HEK293 (cell line): ENCODE data around the gene HS3ST3A1.

Experiments used
- CTCF ChIA-PET: fragments of 350-600 bp; formaldehyde crosslinking; extraction: SDS; loops from one replicate; lab custom pipeline; 2021; ENCODE audit warnings: antibody characterized with exemption; lab: Yijun Ruan, JAX
- POLR2A ChIA-PET: fragments of 300-600 bp; formaldehyde crosslinking; extraction: SDS; loops from one replicate; lab custom pipeline; 2020; ENCODE audit warnings: antibody characterized with exemption, inconsistent platforms; lab: Yijun Ruan, JAX
- H3K27ac ChIP-seq: fragments of 200-500 bp; sonication (Bioruptor generic); 2 replicates; pipeline ENCODE4 v1.5.1; 2014; ENCODE audit warnings: low read depth, low read length, control low read depth, inconsistent platforms; ENCODE audit errors: extremely low read depth
- H3K36me3 ChIP-seq, 2 experiments: fragments of 200-500 bp in 1 of 2; sonication (Bioruptor generic) in 1 of 2; 1 replicate in 1 of 2; 2 replicates in 1 of 2; pipeline ENCODE4 v1.5.1; 2014 to 2017; ENCODE audit warnings: inconsistent platforms in 2 of 2, low read length in 2 of 2; ENCODE audit not compliant: control insufficient read depth in 2 of 2, insufficient read depth in 1 of 2
- H3K4me1 ChIP-seq: fragments of 200-500 bp; sonication (Bioruptor generic); 2 replicates; pipeline ENCODE4 v1.5.1; 2014; ENCODE audit warnings: mild to moderate bottlenecking, low read length, inconsistent platforms; ENCODE audit not compliant: control insufficient read depth, insufficient read depth
- H3K4me3 ChIP-seq: 2 replicates; pipeline ENCODE4 v1.5.1; 2011; ENCODE audit warnings: low read depth, mild to moderate bottlenecking, control low read depth, low read length, moderate library complexity
- H3K9me3 ChIP-seq: fragments of 200-500 bp; sonication (Bioruptor generic); 2 replicates; pipeline ENCODE4 v1.5.1; 2014; ENCODE audit warnings: low read depth, low read length, inconsistent platforms; ENCODE audit not compliant: control insufficient read depth, insufficient read depth
- FEZF1 ChIP-seq: fragments of 450-650 bp; formaldehyde crosslinking; IDR thresholded peaks from 2 replicates; pipeline ENCODE4 v1.5.1; 2016; ENCODE audit warnings: missing biosample characterization, missing genetic modification characterization
- IKZF3 ChIP-seq: fragments of 450-650 bp; IDR thresholded peaks from 2 replicates; pipeline ENCODE4 v1.5.0; 2018; ENCODE audit warnings: missing biosample characterization, mild to moderate bottlenecking, missing genetic modification characterization, moderate library complexity
- OVOL3 ChIP-seq: fragments of 450-650 bp; formaldehyde crosslinking; IDR thresholded peaks from 2 replicates; pipeline ENCODE4 v1.5.1; 2016; ENCODE audit warnings: missing biosample characterization, missing genetic modification characterization
- RBAK ChIP-seq: fragments of 450-650 bp; formaldehyde crosslinking; IDR thresholded peaks from 2 replicates; pipeline ENCODE4 v1.5.1; 2016; ENCODE audit warnings: missing biosample characterization, missing genetic modification characterization
- ZBTB8A ChIP-seq: fragments of 450-650 bp; formaldehyde crosslinking; IDR thresholded peaks from 2 replicates; pipeline ENCODE4 v1.5.1; 2016; ENCODE audit warnings: missing biosample characterization, missing genetic modification characterization
- ZFP37 ChIP-seq: fragments of 450-650 bp; formaldehyde crosslinking; IDR thresholded peaks from 2 replicates; pipeline ENCODE4 v1.5.1; 2016; ENCODE audit warnings: missing biosample characterization, missing genetic modification characterization
- ZNF112 ChIP-seq: fragments of 450-650 bp; formaldehyde crosslinking; IDR thresholded peaks from 2 replicates; pipeline ENCODE4 v1.5.0; 2017; ENCODE audit warnings: missing biosample characterization, missing genetic modification characterization
- ZNF157 ChIP-seq: fragments of 450-650 bp; formaldehyde crosslinking; IDR thresholded peaks from 2 replicates; pipeline ENCODE4 v1.5.1; 2016; ENCODE audit warnings: missing biosample characterization, missing genetic modification characterization
- ZNF548 ChIP-seq: fragments of 450-650 bp; formaldehyde crosslinking; IDR thresholded peaks from 2 replicates; pipeline ENCODE4 v1.5.1; 2016; ENCODE audit warnings: missing biosample characterization, missing genetic modification characterization
- ZNF623 ChIP-seq: fragments of 450-650 bp; formaldehyde crosslinking; IDR thresholded peaks from 2 replicates; pipeline ENCODE4 v1.5.1; 2016; ENCODE audit warnings: missing biosample characterization, missing genetic modification characterization
- ZNF664 ChIP-seq: fragments of 450-650 bp; formaldehyde crosslinking; IDR thresholded peaks from 2 replicates; pipeline ENCODE4 v1.5.1; 2016; ENCODE audit warnings: missing biosample characterization, missing genetic modification characterization
- ZNF785 ChIP-seq: fragments of 450-650 bp; formaldehyde crosslinking; IDR thresholded peaks from 2 replicates; pipeline ENCODE4 v1.5.1; 2016; ENCODE audit warnings: missing biosample characterization, missing genetic modification characterization
- ZSCAN30 ChIP-seq: fragments of 450-650 bp; IDR thresholded peaks from 2 replicates; pipeline ENCODE4 v1.5.1; 2018; ENCODE audit warnings: missing biosample characterization, mild to moderate bottlenecking, missing genetic modification characterization, moderate library complexity
- TF ChIP-seq, protein P1 (sequence below): fragments of 450-650 bp; formaldehyde crosslinking; IDR thresholded peaks from 2 replicates; pipeline ENCODE4 v1.5.1; 2016; ENCODE audit warnings: missing biosample characterization, missing genetic modification characterization
- TF ChIP-seq, protein P2 (sequence below): fragments of 450-650 bp; formaldehyde crosslinking; IDR thresholded peaks from 2 replicates; pipeline ENCODE4 v1.5.1; 2016; ENCODE audit warnings: missing biosample characterization, missing genetic modification characterization
- TF ChIP-seq, protein P3 (sequence below): IDR thresholded peaks from 2 replicates; pipeline ENCODE4 v1.6.1; 2011; ENCODE audit warnings: mild to moderate bottlenecking, low read depth, low read length, borderline replicate concordance
- TF ChIP-seq, protein P4 (sequence below): fragments of 450-650 bp; formaldehyde crosslinking; optimal IDR thresholded peaks from 2 replicates; pipeline ENCODE3; 2016; ENCODE audit warnings: missing biosample characterization, mild to moderate bottlenecking, missing genetic modification characterization
- TF ChIP-seq, protein P5 (sequence below): fragments of 450-650 bp; formaldehyde crosslinking; IDR thresholded peaks from 2 replicates; pipeline ENCODE4 v1.5.1; 2017; ENCODE audit warnings: missing biosample characterization, missing genetic modification characterization

HS3ST3A1 gene

DNA sequence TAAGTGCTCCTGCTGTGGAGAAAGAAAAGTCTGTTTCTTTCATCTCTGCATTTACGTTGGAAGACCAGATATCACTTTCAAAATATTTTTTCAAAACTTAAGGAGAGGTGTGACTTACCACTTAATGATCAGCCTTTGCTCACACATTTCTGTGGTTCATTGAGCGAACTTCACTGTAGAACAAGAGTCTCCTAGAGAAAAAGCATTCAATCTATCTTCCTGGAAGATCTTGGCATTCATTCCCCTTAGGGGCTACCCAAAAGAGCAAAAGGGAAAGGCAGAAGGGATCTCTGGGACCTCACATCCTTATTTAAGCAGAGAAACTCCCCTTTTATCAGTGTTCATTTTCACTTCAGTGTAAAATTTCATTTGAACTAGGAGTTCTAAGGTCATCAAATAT lies 61.2 kb downstream of the HS3ST3A1 start:
- H3K4me3 ChIP-seq, result no peak overlapping the region
- TF ChIP-seq ZBTB8A (tag by site-specific recombination) (no peak), ZNF112 (tag by site-specific recombination) (no peak), FEZF1 (tag by site-specific recombination) (peak; percentile 16; the same call in 1 of the 2 replicates)
- TF ChIP-seq, protein P1, sequence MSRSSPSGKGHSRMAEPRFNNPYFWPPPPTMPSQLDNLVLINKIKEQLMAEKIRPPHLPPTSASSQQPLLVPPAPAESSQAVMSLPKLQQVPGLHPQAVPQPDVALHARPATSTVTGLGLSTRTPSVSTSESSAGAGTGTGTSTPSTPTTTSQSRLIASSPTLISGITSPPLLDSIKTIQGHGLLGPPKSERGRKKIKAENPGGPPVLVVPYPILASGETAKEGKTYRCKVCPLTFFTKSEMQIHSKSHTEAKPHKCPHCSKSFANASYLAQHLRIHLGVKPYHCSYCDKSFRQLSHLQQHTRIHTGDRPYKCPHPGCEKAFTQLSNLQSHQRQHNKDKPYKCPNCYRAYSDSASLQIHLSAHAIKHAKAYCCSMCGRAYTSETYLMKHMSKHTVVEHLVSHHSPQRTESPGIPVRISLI, result no peak
- peaks cover 14% of the 10 kb centered on the region for H3K4me1 ChIP-seq
- ChIA-PET CTCF (no interaction called here), POLR2A (no interaction called here)
- H3K27ac ChIP-seq, result peak overlapping the region; percentile 40
- peaks cover 0 to 17% of the 10 kb centered on the region in 2 experiments; a peak in 1 of 3 replicates for H3K36me3 ChIP-seq
- no peaks in the 10 kb centered on the region for H3K9me3 ChIP-seq

DNA sequence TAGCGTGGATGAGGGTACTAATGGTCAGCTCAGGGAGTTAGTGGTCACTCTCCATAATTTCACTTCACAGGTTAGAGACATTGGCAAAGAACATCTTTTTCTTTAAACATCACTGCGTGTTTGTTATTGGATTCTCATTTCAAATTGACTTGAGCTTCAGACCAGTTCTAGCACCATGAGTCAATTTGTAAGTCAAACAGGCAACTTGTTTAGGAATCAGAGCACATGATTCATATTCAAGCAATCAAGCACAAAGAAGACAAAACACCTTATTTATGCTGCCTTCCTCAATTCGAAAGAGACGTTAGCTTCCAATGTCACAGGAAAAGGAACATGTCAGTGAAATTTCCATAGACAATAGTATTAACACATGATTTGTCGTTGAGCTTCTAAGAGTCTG lies 62.3 kb downstream of the HS3ST3A1 start:
- TF ChIP-seq ZSCAN30 (tag by site-specific recombination) (no peak), ZFP37 (tag by site-specific recombination) (no peak), ZNF157 (tag by site-specific recombination) (no peak), ZNF785 (tag by site-specific recombination) (no peak), ZNF623 (tag by site-specific recombination) (no peak), ZNF548 (tag by site-specific recombination) (no peak), RBAK (no peak), OVOL3 (tag by site-specific recombination) (no peak), ZNF664 (no peak), IKZF3 (no peak)
- TF ChIP-seq, protein P2, sequence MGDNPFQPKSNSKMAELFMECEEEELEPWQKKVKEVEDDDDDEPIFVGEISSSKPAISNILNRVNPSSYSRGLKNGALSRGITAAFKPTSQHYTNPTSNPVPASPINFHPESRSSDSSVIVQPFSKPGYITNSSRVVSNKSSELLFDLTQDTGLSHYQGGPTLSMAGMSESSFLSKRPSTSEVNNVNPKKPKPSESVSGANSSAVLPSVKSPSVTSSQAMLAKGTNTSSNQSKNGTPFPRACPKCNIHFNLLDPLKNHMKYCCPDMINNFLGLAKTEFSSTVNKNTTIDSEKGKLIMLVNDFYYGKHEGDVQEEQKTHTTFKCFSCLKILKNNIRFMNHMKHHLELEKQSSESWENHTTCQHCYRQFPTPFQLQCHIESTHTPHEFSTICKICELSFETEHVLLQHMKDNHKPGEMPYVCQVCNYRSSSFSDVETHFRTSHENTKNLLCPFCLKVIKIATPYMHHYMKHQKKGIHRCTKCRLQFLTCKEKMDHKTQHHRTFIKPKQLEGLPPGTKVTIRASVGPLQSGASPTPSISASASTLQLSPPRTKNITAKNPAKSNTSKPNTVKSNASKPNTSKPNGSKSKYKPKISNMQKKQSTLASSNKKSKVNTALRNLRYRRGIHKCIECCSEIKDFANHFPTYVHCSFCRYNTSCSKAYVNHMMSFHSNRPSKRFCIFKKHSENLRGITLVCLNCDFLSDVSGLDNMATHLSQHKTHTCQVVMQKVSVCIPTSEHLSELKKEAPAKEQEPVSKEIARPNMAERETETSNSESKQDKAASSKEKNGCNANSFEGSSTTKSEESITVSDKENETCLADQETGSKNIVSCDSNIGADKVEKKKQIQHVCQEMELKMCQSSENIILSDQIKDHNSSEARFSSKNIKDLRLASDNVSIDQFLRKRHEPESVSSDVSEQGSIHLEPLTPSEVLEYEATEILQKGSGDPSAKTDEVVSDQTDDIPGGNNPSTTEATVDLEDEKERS (tag by site-specific recombination), result no peak
- TF ChIP-seq, protein P3, sequence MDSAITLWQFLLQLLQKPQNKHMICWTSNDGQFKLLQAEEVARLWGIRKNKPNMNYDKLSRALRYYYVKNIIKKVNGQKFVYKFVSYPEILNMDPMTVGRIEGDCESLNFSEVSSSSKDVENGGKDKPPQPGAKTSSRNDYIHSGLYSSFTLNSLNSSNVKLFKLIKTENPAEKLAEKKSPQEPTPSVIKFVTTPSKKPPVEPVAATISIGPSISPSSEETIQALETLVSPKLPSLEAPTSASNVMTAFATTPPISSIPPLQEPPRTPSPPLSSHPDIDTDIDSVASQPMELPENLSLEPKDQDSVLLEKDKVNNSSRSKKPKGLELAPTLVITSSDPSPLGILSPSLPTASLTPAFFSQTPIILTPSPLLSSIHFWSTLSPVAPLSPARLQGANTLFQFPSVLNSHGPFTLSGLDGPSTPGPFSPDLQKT, result no peak
- TF ChIP-seq, protein P4, sequence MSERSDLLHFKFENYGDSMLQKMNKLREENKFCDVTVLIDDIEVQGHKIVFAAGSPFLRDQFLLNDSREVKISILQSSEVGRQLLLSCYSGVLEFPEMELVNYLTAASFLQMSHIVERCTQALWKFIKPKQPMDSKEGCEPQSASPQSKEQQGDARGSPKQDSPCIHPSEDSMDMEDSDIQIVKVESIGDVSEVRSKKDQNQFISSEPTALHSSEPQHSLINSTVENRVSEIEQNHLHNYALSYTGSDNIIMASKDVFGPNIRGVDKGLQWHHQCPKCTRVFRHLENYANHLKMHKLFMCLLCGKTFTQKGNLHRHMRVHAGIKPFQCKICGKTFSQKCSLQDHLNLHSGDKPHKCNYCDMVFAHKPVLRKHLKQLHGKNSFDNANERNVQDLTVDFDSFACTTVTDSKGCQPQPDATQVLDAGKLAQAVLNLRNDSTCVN (tag by site-specific recombination), result no peak
- TF ChIP-seq, protein P5, sequence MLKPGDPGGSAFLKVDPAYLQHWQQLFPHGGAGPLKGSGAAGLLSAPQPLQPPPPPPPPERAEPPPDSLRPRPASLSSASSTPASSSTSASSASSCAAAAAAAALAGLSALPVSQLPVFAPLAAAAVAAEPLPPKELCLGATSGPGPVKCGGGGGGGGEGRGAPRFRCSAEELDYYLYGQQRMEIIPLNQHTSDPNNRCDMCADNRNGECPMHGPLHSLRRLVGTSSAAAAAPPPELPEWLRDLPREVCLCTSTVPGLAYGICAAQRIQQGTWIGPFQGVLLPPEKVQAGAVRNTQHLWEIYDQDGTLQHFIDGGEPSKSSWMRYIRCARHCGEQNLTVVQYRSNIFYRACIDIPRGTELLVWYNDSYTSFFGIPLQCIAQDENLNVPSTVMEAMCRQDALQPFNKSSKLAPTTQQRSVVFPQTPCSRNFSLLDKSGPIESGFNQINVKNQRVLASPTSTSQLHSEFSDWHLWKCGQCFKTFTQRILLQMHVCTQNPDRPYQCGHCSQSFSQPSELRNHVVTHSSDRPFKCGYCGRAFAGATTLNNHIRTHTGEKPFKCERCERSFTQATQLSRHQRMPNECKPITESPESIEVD (tag by site-specific recombination), result no peak
- no peak overlapping the region for H3K27ac ChIP-seq
- H3K9me3 ChIP-seq, result no peaks in the 10 kb centered on the region
- peaks cover 0 to 19% of the 10 kb centered on the region in 2 experiments; a peak in 1 of 3 replicates for H3K36me3 ChIP-seq
- peaks cover 14% of the 10 kb centered on the region for H3K4me1 ChIP-seq
- ChIA-PET POLR2A (no interaction called here), CTCF (interaction anchor here (0.6 kb wide), 1 partner anchor 9 kb away, joined by 3 read pairs; no protein-coding TSS in a partner anchor)
- H3K4me3 ChIP-seq, result no peak overlapping the region
